ENCODE measurements around the gene LST1. TPM values are rescaled to one million over a fixed set of nuclear protein-coding genes. Genes with fewer than 3 reads are reported as not detected.

LST1 gene
- total RNA-seq, 1 donor from 2014 or later = 0.42 TPM

- H3K27me3 ChIP-seq (ENCODE audit: control insufficient read depth, insufficient read depth, low read length) = no peaks in the 10 kb centered on the region
- TF ChIP-seq CTCF (IDR thresholded peaks at IDR 0.05; ENCODE audit: insufficient read depth, low read length, poor library complexity, severe bottlenecking) = no peak
- DNase-seq (ENCODE audit: low read depth) = no peak
- H3K4me3 ChIP-seq (ENCODE audit: low read depth, low read length) = no peak overlapping the region
- peaks cover 7% of the 10 kb centered on the region for H3K36me3 ChIP-seq (ENCODE audit: control insufficient read depth, insufficient read depth, low read length)
These were observed 49.0 kb downstream of the LST1 start for GRCh38 chr6:31634969-31635575.

GRCh38 chr6:31636698-31637596 is 50.9 kb downstream of the LST1 start:
- peaks cover 7% of the 10 kb centered on the region for H3K36me3 ChIP-seq (ENCODE audit: control insufficient read depth, insufficient read depth, low read length)
- TF ChIP-seq CTCF (IDR thresholded peaks at IDR 0.05; ENCODE audit: insufficient read depth, low read length, poor library complexity, severe bottlenecking) = no peak
- no peak for DNase-seq (ENCODE audit: low read depth)

More at GRCh38 chr6:31636698-31637596, 50.9 kb downstream of the LST1 start:
- Histone ChIP-seq H3K27me3 (ENCODE audit: control insufficient read depth, insufficient read depth, low read length) (no peaks in the 10 kb centered on the region), H3K4me3 (ENCODE audit: low read depth, low read length) (no peak overlapping the region)

Other genes with a start within 250 kb of the LST1 start
- gene HLA-B, start 229.1 kb upstream of the LST1 start, total RNA-seq = 484 and 545 TPM in 2 replicates
- 33.2 and 48.8 TPM in 2 replicates for gene MICA, start 182.7 kb upstream of the LST1 start, total RNA-seq
- 6.9 and 8.1 TPM in 2 replicates for gene MICB, start 88.1 kb upstream of the LST1 start, total RNA-seq
- gene MCCD1, start 57.3 kb upstream of the LST1 start, total RNA-seq = not detected in 2 replicates
- 290 and 412 TPM in 2 replicates for gene DDX39B, start 44.3 kb upstream of the LST1 start, total RNA-seq
- 0.67 and 2.7 TPM in 2 replicates for gene ATP6V1G2, start 39.7 kb upstream of the LST1 start, total RNA-seq
- gene NFKBIL1, start 38.7 kb upstream of the LST1 start, total RNA-seq = 41.9 and 44.0 TPM in 2 replicates
- 0.92 TPM in 1 of 2 replicates, not detected in the other for gene LTA, start 14.0 kb upstream of the LST1 start, total RNA-seq
- 16.7 and 18.6 TPM in 2 replicates for gene TNF, start 10.7 kb upstream of the LST1 start, total RNA-seq
- gene LTB, start 3.9 kb upstream of the LST1 start, total RNA-seq = 19.3 and 21.4 TPM in 2 replicates
- gene NCR3, start 6.7 kb downstream of the LST1 start, total RNA-seq = not detected in 2 replicates
- gene AIF1, start 29.0 kb downstream of the LST1 start, total RNA-seq = 0.33 TPM in 1 of 2 replicates, not detected in the other
- 117 and 143 TPM in 2 replicates for gene PRRC2A, start 34.4 kb downstream of the LST1 start, total RNA-seq
- 468 and 473 TPM in 2 replicates for gene BAG6, start 66.4 kb downstream of the LST1 start, total RNA-seq
- 1.3 and 1.8 TPM in 2 replicates for gene APOM, start 69.6 kb downstream of the LST1 start, total RNA-seq
- 19.0 and 24.9 TPM in 2 replicates for gene C6orf47, start 74.5 kb downstream of the LST1 start, total RNA-seq
- gene GPANK1, start 78.7 kb downstream of the LST1 start, total RNA-seq = 17.7 and 22.0 TPM in 2 replicates
- 366 and 405 TPM in 2 replicates for gene CSNK2B, start 79.8 kb downstream of the LST1 start, total RNA-seq
- 2.8 and 6.0 TPM in 2 replicates for gene LY6G5B, start 83.7 kb downstream of the LST1 start, total RNA-seq
- gene LY6G5C, start 94.8 kb downstream of the LST1 start, total RNA-seq = not detected in 2 replicates
- gene ABHD16A, start 117.0 kb downstream of the LST1 start, total RNA-seq = 43.8 and 45.5 TPM in 2 replicates
- gene LY6G6F, start 120.6 kb downstream of the LST1 start, total RNA-seq = not detected in 2 replicates
- not detected in 2 replicates for gene LY6G6D, start 129.1 kb downstream of the LST1 start, total RNA-seq
- not detected in 2 replicates for gene LY6G6C, start 135.5 kb downstream of the LST1 start, total RNA-seq
- 0.29 TPM in 1 of 2 replicates, not detected in the other for gene MPIG6B, start 137.1 kb downstream of the LST1 start, total RNA-seq
- gene DDAH2, start 143.0 kb downstream of the LST1 start, total RNA-seq = 91.5 and 106 TPM in 2 replicates
- 494 and 498 TPM in 2 replicates for gene CLIC1, start 150.3 kb downstream of the LST1 start, total RNA-seq
- gene MSH5, start 153.7 kb downstream of the LST1 start, total RNA-seq = 8.9 and 13.1 TPM in 2 replicates
- 1.1 and 2.2 TPM in 2 replicates for gene SAPCD1, start 176.4 kb downstream of the LST1 start, total RNA-seq
- gene VWA7, start 191.1 kb downstream of the LST1 start, total RNA-seq = 1.5 and 3.1 TPM in 2 replicates
- gene VARS1, start 209.5 kb downstream of the LST1 start, total RNA-seq = 165 and 181 TPM in 2 replicates
- 78.6 and 89.0 TPM in 2 replicates for gene LSM2, start 220.7 kb downstream of the LST1 start, total RNA-seq
- 0.46 and 1.1 TPM in 2 replicates for gene HSPA1L, start 229.0 kb downstream of the LST1 start, total RNA-seq
- gene HSPA1A, start 229.3 kb downstream of the LST1 start, total RNA-seq = 54.6 and 67.0 TPM in 2 replicates
- 68.3 and 79.1 TPM in 2 replicates for gene HSPA1B, start 241.5 kb downstream of the LST1 start, total RNA-seq